Astrocyte (in vitro differentiated cells and primary cell): ENCODE measurements around the gene LINS1. TPM values are rescaled to one million over a fixed set of nuclear protein-coding genes. Genes with fewer than 3 reads are reported as not detected.

Experiments
- DNase-seq: peaks from one replicate; pipeline ENCODE4 v3.0.0-alpha.2; 2010; ENCODE audit warnings: low read depth
- FAIRE-seq: peaks from 2 replicates; lab custom pipeline; 2011; peaks lifted over from hg19 to GRCh38; lab: Jason Lieb, UNC
- H2AFZ ChIP-seq: 2 replicates; pipeline ENCODE4 v1.6.0; 2012; ENCODE audit warnings: low read depth, low read length, inconsistent platforms
- H3K27ac ChIP-seq: 2 replicates; pipeline ENCODE4 v1.5.1; 2011; ENCODE audit warnings: low read depth, low read length, inconsistent platforms
- H3K27me3 ChIP-seq: 2 replicates; pipeline ENCODE4 v1.6.0; 2011; ENCODE audit warnings: low read length, inconsistent platforms; ENCODE audit not compliant: insufficient read depth
- H3K36me3 ChIP-seq: 2 replicates; pipeline ENCODE4 v1.5.1; 2011; ENCODE audit warnings: low read length, inconsistent platforms; ENCODE audit not compliant: insufficient read depth
- H3K4me1 ChIP-seq: 2 replicates; pipeline ENCODE4 v1.5.1; 2011; ENCODE audit warnings: low read length, inconsistent platforms; ENCODE audit not compliant: insufficient read depth
- H3K4me2 ChIP-seq: 2 replicates; pipeline ENCODE4 v1.6.0; 2012; ENCODE audit warnings: low read length, inconsistent platforms
- H3K4me3 ChIP-seq: 2 replicates; pipeline ENCODE4 v1.5.1; 2011; ENCODE audit warnings: low read depth, mild to moderate bottlenecking, low read length, inconsistent platforms; ENCODE audit not compliant: insufficient read depth
- H3K79me2 ChIP-seq: 2 replicates; pipeline ENCODE4 v1.6.0; 2012; ENCODE audit warnings: mild to moderate bottlenecking, low read length, inconsistent platforms; ENCODE audit not compliant: insufficient read depth
- H3K9ac ChIP-seq: 2 replicates; pipeline ENCODE4 v1.6.0; 2012; ENCODE audit warnings: mild to moderate bottlenecking, low read length, inconsistent platforms
- H3K9me3 ChIP-seq: 2 replicates; pipeline ENCODE4 v1.5.1; 2012; ENCODE audit warnings: low read depth, mild to moderate bottlenecking, low read length, inconsistent platforms; ENCODE audit not compliant: insufficient read depth
- H4K20me1 ChIP-seq: 2 replicates; pipeline ENCODE4 v1.6.0; 2012; ENCODE audit warnings: low read length, inconsistent platforms; ENCODE audit not compliant: insufficient read depth
- H3K27ac Mint-ChIP-seq: one replicate; pipeline ENCODE4 v1.8.0; 2021; ENCODE audit warnings: mild to moderate bottlenecking, mixed read lengths; ENCODE audit not compliant: unreplicated experiment
- H3K27me3 Mint-ChIP-seq: one replicate; pipeline ENCODE4 v1.8.0; 2021; ENCODE audit warnings: low read depth, mixed read lengths; ENCODE audit not compliant: unreplicated experiment
- H3K36me3 Mint-ChIP-seq: one replicate; pipeline ENCODE4 v1.8.0; 2021; ENCODE audit warnings: low read depth, mixed read lengths; ENCODE audit not compliant: unreplicated experiment
- H3K4me1 Mint-ChIP-seq: one replicate; pipeline ENCODE4 v1.8.0; 2021; ENCODE audit warnings: low read depth, mixed read lengths; ENCODE audit not compliant: unreplicated experiment
- H3K4me3 Mint-ChIP-seq: one replicate; pipeline ENCODE4 v1.8.0; 2021; ENCODE audit warnings: mild to moderate bottlenecking, moderate library complexity, mixed read lengths; ENCODE audit not compliant: unreplicated experiment
- H3K9me3 Mint-ChIP-seq: one replicate; pipeline ENCODE4 v1.8.0; 2021; ENCODE audit warnings: mild to moderate bottlenecking, mixed read lengths; ENCODE audit not compliant: unreplicated experiment
- CTCF ChIP-seq: IDR thresholded peaks from 2 replicates; pipeline ENCODE4 v1.5.1; 2011; ENCODE audit warnings: low read depth, mild to moderate bottlenecking, inconsistent platforms, low read length, moderate library complexity; ENCODE audit not compliant: insufficient read depth
- EZH2 ChIP-seq: IDR thresholded peaks from 2 replicates; pipeline ENCODE4 v1.6.1; 2012; ENCODE audit warnings: mild to moderate bottlenecking, low read length, inconsistent platforms; ENCODE audit not compliant: insufficient read depth
- total RNA-seq: library from RNA; stranded (reverse); gene quantifications from 2 replicates; pipeline ENCODE4 v1.2.1, GENCODE V29; 2021

The LINS1 gene
- total RNA-seq, 1 donor from 2014 or later = 10.7 TPM

GRCh38 chr15:100524326-100524725 lies 77.7 kb downstream of the LINS1 start:
- H3K9me3 ChIP-seq = peaks cover 3% of the 10 kb centered on the region
- Mint-ChIP-seq H3K4me3 (no peak overlapping the region), H3K36me3 (no peaks in the 10 kb centered on the region), H3K4me1 (no peaks in the 10 kb centered on the region), H3K27me3 (peaks cover 8% of the 10 kb centered on the region), H3K27ac (no peak overlapping the region), H3K9me3 (peaks cover 2% of the 10 kb centered on the region)
- H3K9ac ChIP-seq = no peak overlapping the region
- H3K4me1 ChIP-seq = no peaks in the 10 kb centered on the region
- no peak overlapping the region for H3K4me3 ChIP-seq
- FAIRE-seq = no peak
- DNase-seq = no peak
- H3K27ac ChIP-seq = no peak overlapping the region
- H2AFZ ChIP-seq = no peak overlapping the region
- H3K27me3 ChIP-seq = no peaks in the 10 kb centered on the region
- H3K4me2 ChIP-seq = no peak overlapping the region
- no peaks in the 10 kb centered on the region for H4K20me1 ChIP-seq
- TF ChIP-seq EZH2 = no peak
- no peak for TF ChIP-seq CTCF
- H3K79me2 ChIP-seq = no peaks in the 10 kb centered on the region
- H3K36me3 ChIP-seq = no peaks in the 10 kb centered on the region

GRCh38 chr15:100521907-100522306 lies 80.1 kb downstream of the LINS1 start:
- no peak overlapping the region for H3K27ac Mint-ChIP-seq
- H3K4me3 Mint-ChIP-seq = no peak overlapping the region
- no peak overlapping the region for H3K4me3 ChIP-seq
- no peaks in the 10 kb centered on the region for H3K36me3 ChIP-seq
- H4K20me1 ChIP-seq = no peaks in the 10 kb centered on the region
- H3K27me3 ChIP-seq = no peaks in the 10 kb centered on the region
- H3K9ac ChIP-seq = no peak overlapping the region
- H3K27ac ChIP-seq = no peak overlapping the region
- FAIRE-seq = no peak
- no peak overlapping the region for H2AFZ ChIP-seq
- TF ChIP-seq CTCF (no peak), EZH2 (no peak)
- H3K9me3 Mint-ChIP-seq = peaks cover 2% of the 10 kb centered on the region
- no peak for DNase-seq
- H3K79me2 ChIP-seq = no peaks in the 10 kb centered on the region
- H3K4me1 Mint-ChIP-seq = no peaks in the 10 kb centered on the region
- H3K36me3 Mint-ChIP-seq = no peaks in the 10 kb centered on the region
- H3K9me3 ChIP-seq = peaks cover 3% of the 10 kb centered on the region
- H3K4me2 ChIP-seq = no peak overlapping the region
- no peaks in the 10 kb centered on the region for H3K4me1 ChIP-seq
- peaks cover 11% of the 10 kb centered on the region for H3K27me3 Mint-ChIP-seq

- no peaks in the 10 kb centered on the region for H3K79me2 ChIP-seq
- no peak overlapping the region for H3K27ac Mint-ChIP-seq
- H4K20me1 ChIP-seq = no peaks in the 10 kb centered on the region
- no peaks in the 10 kb centered on the region for H3K36me3 ChIP-seq
- no peak overlapping the region for H3K4me3 ChIP-seq
- H3K4me1 ChIP-seq = no peaks in the 10 kb centered on the region
- no peak overlapping the region for H3K9ac ChIP-seq
- H3K27me3 ChIP-seq = no peaks in the 10 kb centered on the region
- no peaks in the 10 kb centered on the region for H3K36me3 Mint-ChIP-seq
- peaks cover 3% of the 10 kb centered on the region for H3K9me3 ChIP-seq
- DNase-seq (no peak), FAIRE-seq (no peak)
- H3K27ac ChIP-seq = no peak overlapping the region
- no peak for TF ChIP-seq CTCF
- TF ChIP-seq EZH2 = no peak
- peaks cover 2% of the 10 kb centered on the region for H3K9me3 Mint-ChIP-seq
- H3K4me1 Mint-ChIP-seq = no peaks in the 10 kb centered on the region
- no peak overlapping the region for H2AFZ ChIP-seq
- no peak overlapping the region for H3K4me2 ChIP-seq
- H3K27me3 Mint-ChIP-seq = peaks cover 14% of the 10 kb centered on the region
- H3K4me3 Mint-ChIP-seq = no peak overlapping the region
Observed at GRCh38 chr15:100520132-100520921, 81.7 kb downstream of the LINS1 start.
